ENCODE results near the gene MUC5AC. TPM values are rescaled to one million over a fixed set of nuclear protein-coding genes. Genes with fewer than 3 reads are reported as not detected.

Gene MUC5AC
- total and polyA plus RNA-seq, 7 donors = 0.02 TPM; not detected in 6

- no peak within 1 kb of the TSS for H3K27ac ChIP-seq
- TF ChIP-seq CTCF (IDR thresholded peaks at IDR 0.05) = no peak
- intact Hi-C loops (cut with DNase I) = no loop called here
- 52 to 59% (median 58%) methylated on average over 22 to 36 of the region's 36 CpGs for WGBS, 3 donors
- no peaks in the 10 kb centered on the region for H3K9me3 ChIP-seq
- ATAC-seq (no peak), DNase-seq (peak; percentile 16 to 51)
- H3K4me3 ChIP-seq = no peak within 1 kb of the TSS
- no peaks in the 10 kb centered on the region for H3K4me1 ChIP-seq
- H3K36me3 ChIP-seq (ENCODE audit: insufficient read depth in 1 of 2, low read depth in 1 of 2) = no peaks in the 10 kb centered on the region
- H3K27me3 ChIP-seq (ENCODE audit: insufficient read depth in 3 of 3, low read length in 2 of 3) = peaks cover 0 to 83% (median 13%) of the 10 kb centered on the region in 3 donors
Measured at GRCh38 chr11:1222491-1223345, 65.0 kb downstream of the MUC5AC start, which contains the start of gene MUC5B. Gene MUC5B, plus strand, starts transcription at chr11:1223066. Its CDS starts 58 bp downstream, at chr11:1223124.

- 45 to 49% (median 48%) methylated on average over 17 to 22 of the region's 22 CpGs for WGBS, 3 donors
- no peaks in the 10 kb centered on the region for H3K4me1 ChIP-seq
- intact Hi-C loops (cut with DNase I) = no loop called here
- no peak overlapping the region for H3K27ac ChIP-seq
- no peaks in the 10 kb centered on the region for H3K9me3 ChIP-seq
- H3K27me3 ChIP-seq (ENCODE audit: insufficient read depth in 3 of 3, low read length in 2 of 3) = peaks cover 0 to 86% (median 13%) of the 10 kb centered on the region in 3 donors
- ATAC-seq = no peak
- no peak for TF ChIP-seq CTCF (IDR thresholded peaks at IDR 0.05)
- DNase-seq = peak; percentile 6 to 48
- no peak overlapping the region for H3K4me3 ChIP-seq
- no peaks in the 10 kb centered on the region for H3K36me3 ChIP-seq (ENCODE audit: insufficient read depth in 1 of 2, low read depth in 1 of 2)
Measured at GRCh38 chr11:1223346-1224110, 65.8 kb downstream of the MUC5AC start.

- ATAC-seq (no peak), DNase-seq (peak; percentile 8 to 46)
- Histone ChIP-seq H3K4me3 (no peak overlapping the region), H3K4me1 (no peaks in the 10 kb centered on the region), H3K36me3 (ENCODE audit: insufficient read depth in 1 of 2, low read depth in 1 of 2) (no peaks in the 10 kb centered on the region), H3K27ac (no peak overlapping the region), H3K9me3 (no peaks in the 10 kb centered on the region), H3K27me3 (ENCODE audit: insufficient read depth in 3 of 3, low read length in 2 of 3) (peaks cover 0 to 83% (median 10%) of the 10 kb centered on the region in 3 donors)
- intact Hi-C loops (cut with DNase I) = no loop called here
- no peak for TF ChIP-seq CTCF (IDR thresholded peaks at IDR 0.05)
- WGBS, 3 donors = 14 to 36% (median 30%) methylated on average over 7 of the region's 7 CpGs
Measured at GRCh38 chr11:1224111-1224490, 66.3 kb downstream of the MUC5AC start.

GRCh38 chr11:1224491-1225385 is 67.0 kb downstream of the MUC5AC start:
- ATAC-seq (no peak), DNase-seq (peak; percentile 4 to 36)
- 55 to 63% (median 60%) methylated on average over 24 to 27 of the region's 27 CpGs for WGBS, 3 donors
- Histone ChIP-seq H3K27me3 (ENCODE audit: insufficient read depth in 3 of 3, low read length in 2 of 3) (peaks cover 0 to 82% (median 10%) of the 10 kb centered on the region in 3 donors), H3K4me3 (no peak overlapping the region), H3K36me3 (ENCODE audit: insufficient read depth in 1 of 2, low read depth in 1 of 2) (no peaks in the 10 kb centered on the region), H3K9me3 (no peaks in the 10 kb centered on the region), H3K4me1 (no peaks in the 10 kb centered on the region), H3K27ac (no peak overlapping the region)
- intact Hi-C loops (cut with DNase I) = no loop called here
- no peak for TF ChIP-seq CTCF (IDR thresholded peaks at IDR 0.05)
